ELF-1 (cell line): ENCODE results near the gene SEPTIN6.

Experiments used
- DNase-seq: peaks from one replicate; pipeline ENCODE4 v3.0.0-alpha.2; 2016; ENCODE audit warnings: low read depth, low spot score

SEPTIN6 gene

GRCh38 chrX:119648421-119648775, 44.6 kb downstream of the SEPTIN6 start:
- DNase-seq, result no peak

- DNase-seq, result no peak
Measured at GRCh38 chrX:119647552-119648420, 45.2 kb downstream of the SEPTIN6 start.

GRCh38 chrX:119647089-119647488, 45.9 kb downstream of the SEPTIN6 start:
- DNase-seq, result peak; percentile 12

DNA sequence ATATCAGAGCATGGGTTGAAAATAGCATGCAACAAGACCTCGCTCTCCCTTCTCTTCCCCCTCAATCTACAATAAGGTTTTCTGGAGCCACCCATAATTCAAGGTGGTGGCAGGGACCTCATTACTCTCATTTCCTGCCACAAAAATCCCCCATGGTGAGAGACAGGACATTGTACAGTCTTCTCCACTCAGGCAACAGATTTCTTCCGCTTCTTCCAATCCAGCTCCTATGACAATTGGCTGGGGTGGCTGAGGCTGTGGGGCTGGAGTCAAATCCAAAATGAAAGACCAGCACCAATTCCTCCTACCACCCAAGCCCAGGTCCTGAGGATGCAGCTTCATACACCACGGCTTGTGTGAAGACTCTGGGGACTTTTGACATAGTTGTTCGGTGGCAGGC, 46.5 kb downstream of the SEPTIN6 start:
- DNase-seq, result no peak

GRCh38 chrX:119643696-119644095, 49.3 kb downstream of the SEPTIN6 start:
- DNase-seq, result no peak
